ENCODE data around the gene BTRC. TPM values are rescaled to one million over a fixed set of nuclear protein-coding genes. Genes with fewer than 3 reads are reported as not detected.

Gene BTRC
- total RNA-seq, 1 experiment from 2014 or later: 19.4 TPM

- Mint-ChIP-seq H3K36me3 (ENCODE audit: insufficient read depth, unreplicated experiment) (peaks cover 18% of the 10 kb centered on the region), H3K4me3 (ENCODE audit: unreplicated experiment) (no peak overlapping the region), H3K27me3 (ENCODE audit: insufficient read depth, unreplicated experiment) (no peaks in the 10 kb centered on the region), H3K27ac (ENCODE audit: low read depth, unreplicated experiment) (no peak overlapping the region), H3K9me3 (ENCODE audit: unreplicated experiment) (no peaks in the 10 kb centered on the region), H3K4me1 (ENCODE audit: insufficient read depth, unreplicated experiment) (peaks cover 6% of the 10 kb centered on the region)
- ChIA-PET POLR2A (interaction anchor here (0.6 to 1.7 kb wide), 4 partner anchors 9 to 1079 kb away, joined by 3 to 4 read pairs (median 4); no protein-coding TSS in a partner anchor), CTCF (no interaction called here)
- BruUV-seq (replicated peaks): no TSS peak
- TF ChIP-seq CTCF (IDR thresholded peaks at IDR 0.05; ENCODE audit: unreplicated experiment): no peak
- intact Hi-C loops (cut with micrococcal nuclease): no loop called here
- no peak for DNase-seq (ENCODE audit: unreplicated experiment)
These were observed 48.7 kb downstream of the BTRC start for GRCh38 chr10:101402711-101403110.

GRCh38 chr10:101403161-101403560 is 49.2 kb downstream of the BTRC start:
- Mint-ChIP-seq H3K4me3 (ENCODE audit: unreplicated experiment) (no peak overlapping the region), H3K36me3 (ENCODE audit: insufficient read depth, unreplicated experiment) (peaks cover 15% of the 10 kb centered on the region), H3K27ac (ENCODE audit: low read depth, unreplicated experiment) (no peak overlapping the region), H3K4me1 (ENCODE audit: insufficient read depth, unreplicated experiment) (peaks cover 6% of the 10 kb centered on the region), H3K27me3 (ENCODE audit: insufficient read depth, unreplicated experiment) (no peaks in the 10 kb centered on the region), H3K9me3 (ENCODE audit: unreplicated experiment) (no peaks in the 10 kb centered on the region)
- POLR2A ChIA-PET: interaction anchor here (0.6 to 1.7 kb wide), 3 partner anchors 10 to 64 kb away, joined by 4 read pairs; no protein-coding TSS in a partner anchor
- CTCF ChIA-PET: no interaction called here
- DNase-seq (ENCODE audit: unreplicated experiment): no peak
- no peak for TF ChIP-seq CTCF (IDR thresholded peaks at IDR 0.05; ENCODE audit: unreplicated experiment)
- intact Hi-C loops (cut with micrococcal nuclease): no loop called here
- BruUV-seq (replicated peaks): no TSS peak

- POLR2A ChIA-PET: interaction anchor here (1.0 kb wide), 1 partner anchor 38 kb away, joined by 3 read pairs; no protein-coding TSS in a partner anchor
- Mint-ChIP-seq H3K27me3 (ENCODE audit: insufficient read depth, unreplicated experiment) (no peaks in the 10 kb centered on the region), H3K36me3 (ENCODE audit: insufficient read depth, unreplicated experiment) (peaks cover 23% of the 10 kb centered on the region), H3K4me1 (ENCODE audit: insufficient read depth, unreplicated experiment) (peaks cover 6% of the 10 kb centered on the region), H3K27ac (ENCODE audit: low read depth, unreplicated experiment) (no peak overlapping the region), H3K9me3 (ENCODE audit: unreplicated experiment) (no peaks in the 10 kb centered on the region), H3K4me3 (ENCODE audit: unreplicated experiment) (no peak overlapping the region)
- no peak for TF ChIP-seq CTCF (IDR thresholded peaks at IDR 0.05; ENCODE audit: unreplicated experiment)
- no peak for DNase-seq (ENCODE audit: unreplicated experiment)
- BruUV-seq (replicated peaks): no TSS peak
- intact Hi-C loops (cut with micrococcal nuclease): no loop called here
- CTCF ChIA-PET: interaction anchor here (0.7 kb wide), 1 partner anchor 178 kb away, joined by 3 read pairs; no protein-coding TSS in a partner anchor
These were observed 51.0 kb downstream of the BTRC start for GRCh38 chr10:101405001-101405400.

GRCh38 chr10:101411598-101411997 is 57.6 kb downstream of the BTRC start:
- CTCF ChIA-PET: interaction anchor here (1.0 kb wide), 1 partner anchor 196 kb away, joined by 3 read pairs; no protein-coding TSS in a partner anchor
- POLR2A ChIA-PET: interaction anchor here (1.8 kb wide), 1 partner anchor 11 kb away, joined by 5 read pairs; no protein-coding TSS in a partner anchor
- Mint-ChIP-seq H3K4me1 (ENCODE audit: insufficient read depth, unreplicated experiment) (no peaks in the 10 kb centered on the region), H3K36me3 (ENCODE audit: insufficient read depth, unreplicated experiment) (peaks cover 20% of the 10 kb centered on the region), H3K27ac (ENCODE audit: low read depth, unreplicated experiment) (no peak overlapping the region), H3K9me3 (ENCODE audit: unreplicated experiment) (no peaks in the 10 kb centered on the region), H3K27me3 (ENCODE audit: insufficient read depth, unreplicated experiment) (no peaks in the 10 kb centered on the region), H3K4me3 (ENCODE audit: unreplicated experiment) (no peak overlapping the region)
- no peak for DNase-seq (ENCODE audit: unreplicated experiment)
- intact Hi-C loops (cut with micrococcal nuclease): no loop called here
- no peak for TF ChIP-seq CTCF (IDR thresholded peaks at IDR 0.05; ENCODE audit: unreplicated experiment)
- BruUV-seq (replicated peaks): no TSS peak
